ENCODE measurements around the gene AQP5.
"Not testable (repeated sequence)": the region's sequence is repeated elsewhere in the genome, so short reads cannot be mapped to it uniquely, and the experiment has no call there.

DNA sequence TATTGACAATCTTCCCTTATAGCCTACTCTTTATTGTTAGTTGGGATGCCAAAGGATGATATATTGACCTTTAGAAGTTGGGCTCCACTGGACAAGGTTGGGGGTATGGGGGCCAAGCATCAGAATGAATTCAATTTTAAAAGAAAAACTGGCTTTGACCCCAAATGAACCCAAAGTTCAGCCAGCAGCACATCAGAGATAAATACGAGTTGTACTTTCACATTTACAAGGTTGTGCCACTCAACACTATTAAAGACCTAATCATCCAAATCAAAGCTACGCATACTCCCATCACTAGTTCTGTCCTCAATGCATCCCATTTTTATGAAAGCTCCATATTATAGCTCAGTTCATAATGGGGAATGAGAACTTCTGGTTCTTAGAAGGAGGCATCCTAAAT, 27.7 kb downstream of the AQP5 start:
- TF ChIP-seq, protein P1, sequence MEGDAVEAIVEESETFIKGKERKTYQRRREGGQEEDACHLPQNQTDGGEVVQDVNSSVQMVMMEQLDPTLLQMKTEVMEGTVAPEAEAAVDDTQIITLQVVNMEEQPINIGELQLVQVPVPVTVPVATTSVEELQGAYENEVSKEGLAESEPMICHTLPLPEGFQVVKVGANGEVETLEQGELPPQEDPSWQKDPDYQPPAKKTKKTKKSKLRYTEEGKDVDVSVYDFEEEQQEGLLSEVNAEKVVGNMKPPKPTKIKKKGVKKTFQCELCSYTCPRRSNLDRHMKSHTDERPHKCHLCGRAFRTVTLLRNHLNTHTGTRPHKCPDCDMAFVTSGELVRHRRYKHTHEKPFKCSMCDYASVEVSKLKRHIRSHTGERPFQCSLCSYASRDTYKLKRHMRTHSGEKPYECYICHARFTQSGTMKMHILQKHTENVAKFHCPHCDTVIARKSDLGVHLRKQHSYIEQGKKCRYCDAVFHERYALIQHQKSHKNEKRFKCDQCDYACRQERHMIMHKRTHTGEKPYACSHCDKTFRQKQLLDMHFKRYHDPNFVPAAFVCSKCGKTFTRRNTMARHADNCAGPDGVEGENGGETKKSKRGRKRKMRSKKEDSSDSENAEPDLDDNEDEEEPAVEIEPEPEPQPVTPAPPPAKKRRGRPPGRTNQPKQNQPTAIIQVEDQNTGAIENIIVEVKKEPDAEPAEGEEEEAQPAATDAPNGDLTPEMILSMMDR (IDR thresholded peaks at IDR 0.05; ENCODE audit: low read depth, low read length): not testable (repeated sequence)
- TF ChIP-seq, protein P2, sequence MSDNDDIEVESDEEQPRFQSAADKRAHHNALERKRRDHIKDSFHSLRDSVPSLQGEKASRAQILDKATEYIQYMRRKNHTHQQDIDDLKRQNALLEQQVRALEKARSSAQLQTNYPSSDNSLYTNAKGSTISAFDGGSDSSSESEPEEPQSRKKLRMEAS (IDR thresholded peaks at IDR 0.05; ENCODE audit: low read depth, low read length): not testable (repeated sequence)
